Left cardiac atrium (tissue), 4 donors: ENCODE results near the gene ARID5B. TPM values are rescaled to one million over a fixed set of nuclear protein-coding genes. Genes with fewer than 3 reads are reported as not detected.

Source experiments
- ATAC-seq, 2 donors: fragments of 200-7000 bp; cut with Tn5 transposase; one replicate each; pipeline ENCODE4 v1.9.1; 2020; ENCODE audit warnings: mild to moderate bottlenecking in 2 of 2, moderate library complexity in 2 of 2
- DNase-seq: peaks from one replicate; pipeline ENCODE4 v3.0.0-alpha.2; 2020
- intact Hi-C, 2 donors: fragments of 100-400 bp; cut with DNase I; formaldehyde crosslinking; loops; one replicate each; pipeline versions ENCODE4 v1.14.1 to v1.15.1; 2022 to 2023
- total RNA-seq, 2 donors: library from RNA; stranded (reverse); fragmentation: NEBNext Ultra II Directional; extraction: Animal tissue kit (Norgen Biotek cat#: 25700); gene quantifications; one replicate each; pipeline ENCODE4 v1.2.1, GENCODE V29; 2021
- donor health status: DM: no; HTN: yes; CAD: no.
- donor health status: DM: no; HTN: yes; CAD: no; lungs with severe emphysema.
- donor health status: DM: yes; HTN: yes; CAD: no.
- donor health status: Dilated cardiomyopathy.

ARID5B gene
- total RNA-seq, 2 donors from 2014 or later: 36.5 to 37.9 TPM

- ATAC-seq (no peak), DNase-seq (no peak)
- intact Hi-C loops: loop anchor here in 1 of 2 donors (10.0 kb wide), 1 partner anchor 128 kb away; the partner anchor contains the start of gene ARID5B
Measured at GRCh38 chr10:62033125-62033524, 131.6 kb downstream of the ARID5B start.

- ATAC-seq: no peak
- intact Hi-C loops: loop anchor here in 1 of 2 donors (10.0 kb wide), 1 partner anchor 129 kb away; the partner anchor contains the start of gene ARID5B
- DNase-seq: no peak
Measured at GRCh38 chr10:62034096-62034640, 132.7 kb downstream of the ARID5B start.

GRCh38 chr10:62036186-62037081 lies 134.9 kb downstream of the ARID5B start:
- intact Hi-C loops: loop anchor here (5.0 to 10.0 kb wide), 3 partner anchors 132 to 211 kb away; partner anchors contain the start of gene ARID5B (in 1 of the 2)
- DNase-seq (no peak), ATAC-seq (no peak)

- peak in 1 of 2 donors; percentile 59 for ATAC-seq
- no peak for DNase-seq
- intact Hi-C loops: loop anchor here (5.0 to 10.0 kb wide), 3 partner anchors 132 to 210 kb away; partner anchors contain the start of gene ARID5B (in 1 of the 2)
Measured at GRCh38 chr10:62037166-62037831, 135.8 kb downstream of the ARID5B start.

GRCh38 chr10:62037890-62038608 lies 136.6 kb downstream of the ARID5B start:
- intact Hi-C loops: loop anchor here (1.0 to 10.0 kb wide), 4 partner anchors 133 to 209 kb away; partner anchors contain the start of gene ARID5B (in 1 of the 2)
- no peak for ATAC-seq
- no peak for DNase-seq

- peak; percentile 64 to 74 for ATAC-seq
- intact Hi-C loops: loop anchor here (1.0 to 10.0 kb wide), 4 partner anchors 134 to 209 kb away; partner anchors contain the start of gene ARID5B (in 1 of the 2)
- peak; percentile 76 for DNase-seq
Measured at GRCh38 chr10:62038609-62039190, 137.2 kb downstream of the ARID5B start.

GRCh38 chr10:62039954-62040353 lies 138.5 kb downstream of the ARID5B start:
- no peak for DNase-seq
- intact Hi-C loops: loop anchor here (5.0 to 10.0 kb wide), 3 partner anchors 135 to 207 kb away; partner anchors contain the start of gene ARID5B (in 1 of the 2)
- ATAC-seq: no peak

GRCh38 chr10:62040881-62041280 lies 139.4 kb downstream of the ARID5B start:
- intact Hi-C loops: no loop called here
- DNase-seq (no peak), ATAC-seq (no peak)

- no peak for DNase-seq
- no peak for ATAC-seq
- intact Hi-C loops: no loop called here
Measured at GRCh38 chr10:62043421-62044021, 142.0 kb downstream of the ARID5B start.

- intact Hi-C loops: no loop called here
- DNase-seq (no peak), ATAC-seq (no peak)
Measured at GRCh38 chr10:62044566-62044965, 143.1 kb downstream of the ARID5B start.

- intact Hi-C loops: no loop called here
- DNase-seq (no peak), ATAC-seq (peak; percentile 6 to 41)
Measured at GRCh38 chr10:62045765-62046521, 144.4 kb downstream of the ARID5B start.

GRCh38 chr10:62046522-62047227 lies 145.2 kb downstream of the ARID5B start:
- intact Hi-C loops: no loop called here
- DNase-seq (peak; percentile 43), ATAC-seq (no peak)

GRCh38 chr10:62047228-62047892 lies 145.9 kb downstream of the ARID5B start:
- ATAC-seq (peak in 1 of 2 donors; percentile 3), DNase-seq (no peak)
- intact Hi-C loops: no loop called here

GRCh38 chr10:62047960-62048383 lies 146.5 kb downstream of the ARID5B start:
- DNase-seq: no peak
- peak; percentile 1 to 53 for ATAC-seq
- intact Hi-C loops: no loop called here

- intact Hi-C loops: no loop called here
- DNase-seq: no peak
- ATAC-seq: peak in 1 of 2 donors; percentile 16
Measured at GRCh38 chr10:62048470-62048869, 147.0 kb downstream of the ARID5B start.
